SK-N-MC (cell line): ENCODE measurements around the gene KIF16B.

Experiments used
- EZH2 ChIP-seq: fragments of 200-600 bp; sonication (generic); IDR thresholded peaks from one replicate; pipeline ENCODE4 v1.6.1; 2017; ENCODE audit warnings: antibody characterized with exemption
- FOXP2 ChIP-seq: optimal IDR thresholded peaks from 2 replicates; pipeline ENCODE3; 2011; ENCODE audit warnings: mild to moderate bottlenecking, moderate library complexity; ENCODE audit not compliant: insufficient read depth; ENCODE audit errors: extremely low read length, control extremely low read depth
- POLR2AphosphoS5 ChIP-seq: IDR thresholded peaks from 2 replicates; pipeline ENCODE4 v1.6.1; 2012; ENCODE audit warnings: mild to moderate bottlenecking, low read depth, low read length, borderline replicate concordance

- TF ChIP-seq POLR2AphosphoS5 (no peak), EZH2 (no peak), FOXP2 (no peak)
Observed at GRCh38 chr20:16571333-16571732, 1.9 kb downstream of the KIF16B start.
